GM19351 (cell line): ENCODE results near the gene MYO3A.
A peak's percentile ranks its signal among the peaks of the same experiment; 100 is the strongest.
"Not testable (repeated sequence)": the region's sequence is repeated elsewhere in the genome, so short reads cannot be mapped to it uniquely, and the experiment has no call there.

Source experiments
- ATAC-seq: cut with Tn5 transposase; IDR thresholded peaks from one replicate; pipeline ENCODE4 v1.9.1; 2021; ENCODE audit warnings: mild to moderate bottlenecking, moderate library complexity; ENCODE audit not compliant: unreplicated experiment

MYO3A gene

DNA sequence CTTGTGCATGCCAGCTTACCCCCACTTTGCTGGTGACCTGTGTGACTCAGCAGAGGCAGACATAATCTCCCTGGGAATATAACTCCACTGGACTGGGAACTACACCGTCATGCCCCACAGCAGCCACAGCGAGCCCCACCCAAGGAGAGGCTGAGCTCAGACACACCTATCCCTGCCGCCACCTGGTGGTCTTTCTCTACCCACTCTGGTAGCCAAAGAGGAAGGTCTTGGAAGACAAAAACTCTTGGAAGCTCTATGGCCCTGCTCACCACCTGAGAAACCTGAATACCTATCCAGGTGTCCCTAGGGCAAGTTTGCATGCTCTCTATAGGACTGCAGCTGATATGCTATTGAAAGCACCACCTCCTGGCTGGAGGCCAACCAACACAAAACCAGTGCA, 48.1 kb downstream of the MYO3A start:
- ATAC-seq: no peak

GRCh38 chr10:25988583-25988982, 54.6 kb downstream of the MYO3A start:
- no peak for ATAC-seq

DNA sequence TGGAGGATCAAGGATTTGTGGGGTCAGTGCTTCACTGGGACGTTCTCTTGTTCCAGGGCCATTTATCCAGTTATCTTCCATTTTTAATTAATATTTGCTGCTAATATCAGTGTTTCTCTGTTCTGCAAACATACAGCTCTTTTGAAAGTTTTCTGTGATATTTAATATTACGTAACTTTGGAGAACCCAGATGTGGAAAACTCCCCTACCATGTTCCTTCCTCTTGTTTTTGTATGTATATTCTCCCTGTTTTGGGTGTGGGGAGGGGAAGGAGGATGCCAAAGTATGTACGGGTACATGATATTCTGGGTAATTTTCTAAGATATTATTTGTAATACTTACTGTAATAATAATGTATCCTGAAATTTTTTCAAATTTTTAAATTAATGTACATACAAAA, 55.9 kb downstream of the MYO3A start:
- no peak for ATAC-seq

- peak; percentile 86 for ATAC-seq
These were observed 65.4 kb downstream of the MYO3A start for GRCh38 chr10:25999295-25999981.

- ATAC-seq: no peak
These were observed 66.9 kb downstream of the MYO3A start for GRCh38 chr10:26000971-26001370.

DNA sequence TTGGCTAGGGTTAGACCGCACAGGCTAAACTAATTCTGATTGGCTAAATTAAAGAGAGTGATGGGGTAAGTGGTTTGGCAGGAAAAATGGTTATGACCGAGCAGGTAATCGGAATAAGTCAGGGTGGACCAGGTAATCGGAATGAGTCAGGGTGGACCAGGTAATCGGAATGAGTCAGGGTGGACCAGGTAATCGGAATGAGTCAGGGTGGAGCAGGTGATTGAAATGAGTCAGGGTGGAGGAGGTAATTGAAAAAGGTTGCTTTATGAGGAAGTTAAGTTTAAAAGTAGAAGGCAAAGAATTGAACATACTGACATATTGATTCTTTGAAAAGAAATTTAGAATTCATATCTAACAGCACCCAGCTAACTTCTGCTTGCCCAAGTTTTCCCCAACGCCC, 68.4 kb downstream of the MYO3A start:
- not testable (repeated sequence) for ATAC-seq

- ATAC-seq: no peak
These were observed 81.1 kb downstream of the MYO3A start for GRCh38 chr10:26015092-26015491.

GRCh38 chr10:26022831-26023230, 88.8 kb downstream of the MYO3A start:
- ATAC-seq: no peak

DNA sequence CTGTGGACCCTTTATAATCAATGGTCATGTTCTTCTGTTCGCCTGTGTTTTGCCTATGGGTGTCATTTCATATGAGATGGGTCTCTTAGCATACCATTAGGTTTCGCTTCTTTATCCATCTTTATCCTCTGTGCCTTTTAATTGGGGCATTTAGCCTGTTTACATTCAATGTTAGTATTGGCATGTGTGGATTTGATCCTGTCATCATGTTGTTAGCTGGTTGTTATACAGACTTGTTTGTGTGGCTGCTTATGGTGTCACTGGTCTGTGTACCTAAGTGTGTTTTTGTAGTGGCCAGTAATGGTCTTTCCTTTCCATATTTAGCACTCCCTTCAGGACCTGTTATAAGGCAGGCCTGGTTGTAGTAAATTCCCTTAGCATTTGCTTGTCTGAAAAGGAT, 90.3 kb downstream of the MYO3A start:
- ATAC-seq: no peak

DNA sequence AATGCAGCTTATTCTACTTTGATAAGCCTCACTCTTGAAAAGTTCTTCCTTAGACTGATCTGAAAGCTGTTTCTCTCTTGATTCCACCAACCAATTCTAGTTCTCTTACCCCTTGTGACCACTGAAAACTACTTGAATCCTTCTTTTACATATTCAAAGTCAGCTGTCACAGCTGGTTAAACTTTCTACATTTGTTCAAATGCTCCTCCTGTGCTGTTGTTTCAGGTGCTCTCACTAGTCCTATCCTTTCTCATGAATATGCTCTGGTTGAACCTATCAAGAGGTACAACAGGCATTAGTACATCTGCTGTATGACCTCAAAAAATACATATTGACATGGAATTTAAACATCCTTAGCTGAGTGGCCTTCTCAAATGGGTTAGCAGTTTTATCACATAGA, 91.5 kb downstream of the MYO3A start:
- no peak for ATAC-seq

DNA sequence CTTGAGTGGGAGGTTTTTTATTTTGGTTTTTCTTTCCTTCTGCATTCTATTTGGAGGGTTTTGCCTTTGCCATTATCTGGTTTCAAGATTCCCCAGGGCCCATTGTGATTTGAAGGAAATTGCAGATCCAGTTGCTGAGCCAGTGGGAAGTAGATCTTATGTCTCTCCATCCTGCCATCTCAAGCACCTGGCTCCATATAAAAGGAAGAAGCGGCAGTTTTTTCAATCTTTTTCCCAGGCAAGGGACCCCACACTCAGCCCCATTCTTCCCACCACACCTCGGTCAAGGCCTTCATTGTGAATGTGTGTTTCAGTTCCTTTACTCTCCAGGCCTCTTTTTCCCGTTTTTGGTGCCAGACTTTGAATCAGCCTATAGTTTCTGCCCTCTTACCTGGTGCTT, 95.8 kb downstream of the MYO3A start:
- no peak for ATAC-seq

- ATAC-seq: peak; percentile 91
These were observed 97.3 kb downstream of the MYO3A start for GRCh38 chr10:26031300-26031699.

DNA sequence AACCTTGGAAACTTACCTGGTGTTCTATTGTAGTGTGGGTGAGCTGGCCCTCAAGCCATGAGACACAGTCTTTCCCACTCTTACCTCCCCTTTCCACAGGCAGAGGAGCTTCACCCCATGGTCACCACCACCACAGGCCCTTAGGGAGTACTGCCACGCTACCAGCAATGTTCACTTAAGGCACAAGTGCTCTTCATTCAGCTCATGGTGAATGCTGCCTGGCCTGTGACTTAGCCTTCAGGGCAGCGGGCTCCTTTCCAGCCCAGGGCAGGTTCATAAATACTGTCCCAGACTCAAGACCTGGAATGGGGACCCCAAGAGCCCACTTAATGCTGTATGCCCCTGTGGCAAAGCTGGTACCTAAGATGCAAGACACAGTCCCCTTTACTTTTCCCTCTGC, 109.4 kb downstream of the MYO3A start:
- no peak for ATAC-seq

DNA sequence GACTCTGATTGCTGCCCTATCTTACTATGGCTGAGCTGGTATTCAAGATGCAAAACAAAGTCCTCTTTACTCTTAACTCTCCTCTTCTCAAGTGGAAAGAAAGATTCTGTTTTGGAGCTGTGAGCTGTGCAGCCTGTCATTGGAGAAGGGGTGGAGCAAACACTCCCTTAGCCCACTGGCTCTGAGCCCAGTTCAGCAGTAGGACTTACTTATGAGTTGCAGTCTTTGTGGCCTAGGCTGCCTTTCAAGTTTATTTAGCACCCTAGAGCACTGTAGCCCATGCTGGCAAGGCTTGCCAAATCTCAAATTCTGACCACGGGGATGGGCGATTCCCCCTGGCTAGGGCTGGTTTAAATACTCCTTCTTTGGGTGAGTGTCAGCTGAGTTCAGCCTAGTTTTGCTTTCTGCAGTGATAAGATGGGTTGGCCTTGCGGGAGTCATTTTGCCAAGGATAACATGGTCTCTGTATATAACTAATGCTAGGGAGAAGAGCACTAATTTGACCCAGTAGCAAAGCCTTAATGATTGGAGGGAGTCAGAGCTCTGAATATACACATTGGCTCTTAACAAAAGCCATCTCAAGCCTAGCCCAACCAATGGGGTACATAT, 110.2 kb downstream of the MYO3A start:
- no peak for ATAC-seq

GRCh38 chr10:26046073-26046700, 112.2 kb downstream of the MYO3A start:
- no peak for ATAC-seq

- ATAC-seq: no peak
These were observed 114.7 kb downstream of the MYO3A start for GRCh38 chr10:26048756-26049155.

- no peak for ATAC-seq
These were observed 118.3 kb downstream of the MYO3A start for GRCh38 chr10:26052326-26052725.

- ATAC-seq: no peak
These were observed 123.4 kb downstream of the MYO3A start for GRCh38 chr10:26057466-26057865.

GRCh38 chr10:26064106-26064505, 130.1 kb downstream of the MYO3A start:
- no peak for ATAC-seq

GRCh38 chr10:26067680-26068079, 133.7 kb downstream of the MYO3A start:
- no peak for ATAC-seq

DNA sequence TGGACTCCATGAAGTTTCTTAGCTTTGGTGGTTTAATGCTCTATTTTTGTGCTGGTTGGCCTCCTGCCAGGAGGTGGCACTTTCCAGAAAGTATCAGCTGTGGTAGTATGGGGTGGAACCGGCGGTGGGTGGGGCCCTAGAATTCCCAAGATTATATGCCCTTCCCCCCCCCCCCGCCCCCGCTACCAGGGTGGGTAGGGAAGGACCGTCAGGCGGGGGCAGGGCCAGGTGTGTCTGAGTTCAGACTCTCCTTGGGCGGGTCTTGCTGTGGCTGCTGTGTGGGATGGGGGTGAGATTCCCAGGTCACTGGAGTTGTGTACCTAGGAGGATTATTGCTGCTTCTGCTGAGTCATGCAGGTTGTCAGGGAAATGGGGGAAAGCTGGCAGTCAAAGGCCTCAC, 146.9 kb downstream of the MYO3A start:
- ATAC-seq: not testable (repeated sequence)

- no peak for ATAC-seq
These were observed 147.4 kb downstream of the MYO3A start for GRCh38 chr10:26081459-26081858.
